Keratinocyte (primary cell): Measurements from ENCODE around the gene AKAP13. TPM values are rescaled to one million over a fixed set of nuclear protein-coding genes. Genes with fewer than 3 reads are reported as not detected.
A peak's percentile ranks its signal among the peaks of the same experiment; 100 is the strongest.

Experiments used
- DNase-seq: peaks from one replicate; pipeline ENCODE4 v3.0.0-alpha.2; 2011; ENCODE audit warnings: low read depth, missing footprints, low spot score
- FAIRE-seq: peaks from 2 replicates; lab custom pipeline; 2011; peaks lifted over from hg19 to GRCh38; lab: Jason Lieb, UNC
- H2AFZ ChIP-seq: 2 replicates; pipeline ENCODE4 v1.6.0; 2012; ENCODE audit warnings: low read length, control low read depth, inconsistent platforms; ENCODE audit not compliant: control insufficient read depth
- H3K27ac ChIP-seq: 2 replicates; pipeline ENCODE4 v1.5.1; 2011; ENCODE audit warnings: low read length; ENCODE audit not compliant: control insufficient read depth, insufficient read depth
- H3K27me3 ChIP-seq: 3 replicates; pipeline ENCODE4 v1.6.0; 2011; ENCODE audit warnings: low read length; ENCODE audit not compliant: control insufficient read depth, insufficient read depth; ENCODE audit errors: extremely low read depth
- H3K36me3 ChIP-seq, 2 experiments: 2 replicates in 1 of 2; 3 replicates in 1 of 2; pipeline ENCODE4 v1.5.1; 2011; ENCODE audit warnings: low read length in 2 of 2, mild to moderate bottlenecking in 1 of 2; ENCODE audit not compliant: control insufficient read depth in 2 of 2, insufficient read depth in 2 of 2; ENCODE audit errors: extremely low read depth in 1 of 2
- H3K4me1 ChIP-seq: 3 replicates; pipeline ENCODE4 v1.5.1; 2011; ENCODE audit warnings: low read length; ENCODE audit not compliant: control insufficient read depth, insufficient read depth; ENCODE audit errors: extremely low read depth
- H3K4me2 ChIP-seq: 3 replicates; pipeline ENCODE4 v1.6.0; 2011; ENCODE audit warnings: low read depth, low read length; ENCODE audit not compliant: control insufficient read depth, insufficient read depth; ENCODE audit errors: extremely low read depth
- H3K4me3 ChIP-seq, 3 experiments: fragments of 200-600 bp in 1 of 3; sonication (generic) in 1 of 3; 2 replicates in 2 of 3; 3 replicates in 1 of 3; pipeline ENCODE4 v1.5.1; 2011 to 2016; ENCODE audit warnings: low read length in 3 of 3, mild to moderate bottlenecking in 3 of 3, control low read depth in 2 of 3, inconsistent platforms in 1 of 3, low read depth in 1 of 3, mixed read lengths in 1 of 3, mixed run types in 1 of 3, moderate library complexity in 1 of 3; ENCODE audit not compliant: control insufficient read depth in 2 of 3, insufficient read depth in 2 of 3; ENCODE audit errors: extremely low read depth in 1 of 3
- H3K79me2 ChIP-seq: 2 replicates; pipeline ENCODE4 v1.6.0; 2012; ENCODE audit warnings: low read length; ENCODE audit not compliant: control insufficient read depth, insufficient read depth
- H3K9ac ChIP-seq: 3 replicates; pipeline ENCODE4 v1.6.0; 2011; ENCODE audit warnings: low read length; ENCODE audit not compliant: control insufficient read depth, insufficient read depth; ENCODE audit errors: extremely low read depth
- H3K9me1 ChIP-seq: 3 replicates; pipeline ENCODE4 v1.6.0; 2011; ENCODE audit warnings: low read length; ENCODE audit not compliant: control insufficient read depth, insufficient read depth; ENCODE audit errors: extremely low read depth
- H3K9me3 ChIP-seq: 2 replicates; pipeline ENCODE4 v1.5.1; 2012; ENCODE audit warnings: low read depth, low read length; ENCODE audit not compliant: control insufficient read depth
- H4K20me1 ChIP-seq: 3 replicates; pipeline ENCODE4 v1.6.0; 2011; ENCODE audit warnings: low read length; ENCODE audit not compliant: control insufficient read depth, insufficient read depth; ENCODE audit errors: extremely low read depth
- EZH2 ChIP-seq: IDR thresholded peaks from one replicate; pipeline ENCODE4 v1.6.1; 2012; ENCODE audit warnings: inconsistent platforms, mild to moderate bottlenecking, low read length, moderate library complexity
- dilution Hi-C: fragments of 300-500 bp; cut with MboI; formaldehyde crosslinking; loops from one replicate; pipeline ENCODE4 v1.7.0; 2020; ENCODE audit warnings: low sequenced_read_pairs; ENCODE audit not compliant: extremely low pct_ligation_motif_present
- polyA plus RNA-seq, 5 experiments: library from polyadenylated mRNA; depleted of rRNA in 3 of 5; stranded (reverse) in 3 of 5; stranded (forward) in 1 of 5; unstranded in 1 of 5; fragments of >200 nt; gene quantifications; 1 replicate in 1 of 5; 2 replicates in 3 of 5; 3 replicates in 1 of 5; pipeline versions ENCODE4 v1.2.1 to v1.2.3, GENCODE V29; 2011 to 2012; ENCODE audit warnings: missing spikeins in 2 of 5, low read depth in 1 of 5, low replicate concordance in 1 of 5
- TF ChIP-seq, protein P1 (sequence below), 3 experiments: IDR thresholded peaks in 1 of 3; conservative IDR thresholded peaks in 1 of 3; optimal IDR thresholded peaks in 1 of 3; 2 replicates in 2 of 3; 3 replicates in 1 of 3; pipeline versions ENCODE3 to v1.5.1; 2011; ENCODE audit warnings: low read length in 3 of 3, mild to moderate bottlenecking in 3 of 3, moderate library complexity in 2 of 3, control low read depth in 1 of 3, inconsistent platforms in 1 of 3; ENCODE audit not compliant: insufficient read depth in 2 of 3; ENCODE audit errors: extremely low read depth in 1 of 3

Gene AKAP13
- polyA plus RNA-seq, 1 donor (not counting 4 experiments of a cell fraction or from before 2014, with no cell fraction given) = 16.7 TPM

DNA sequence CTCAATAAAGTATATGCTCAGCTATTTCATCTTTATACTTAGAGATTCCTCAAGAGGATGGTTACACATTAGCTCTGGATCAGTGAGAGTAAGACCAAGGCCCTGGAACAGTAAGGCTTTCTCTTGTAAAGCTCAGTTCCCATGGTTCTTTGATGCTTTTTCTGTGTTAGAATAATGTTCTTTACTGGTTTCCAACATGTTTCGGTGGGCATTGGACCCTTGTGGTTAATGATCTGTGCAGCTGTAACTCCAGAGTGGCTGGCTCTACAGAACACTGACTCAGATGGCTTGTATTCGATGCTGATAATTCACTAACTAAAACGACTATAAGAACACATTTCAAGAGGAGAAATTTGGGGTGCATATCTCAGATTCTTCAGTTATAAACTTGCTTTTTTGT lies 114.7 kb downstream of the AKAP13 start:
- Histone ChIP-seq H3K27me3 (no peaks in the 10 kb centered on the region), H3K36me3 (no peaks in the 10 kb centered on the region), H3K27ac (peak overlapping the region; percentile 75), H3K4me2 (peak overlapping the region; percentile 76), H2AFZ (no peak overlapping the region), H3K4me1 (peaks cover 15% of the 10 kb centered on the region), H3K4me3 (no peak overlapping the region), H4K20me1 (no peaks in the 10 kb centered on the region), H3K9me1 (no peaks in the 10 kb centered on the region), H3K9me3 (no peaks in the 10 kb centered on the region), H3K9ac (no peak overlapping the region), H3K79me2 (peaks cover 63% of the 10 kb centered on the region)
- DNase-seq (no peak), FAIRE-seq (peak; percentile 34)
- TF ChIP-seq, protein P1, sequence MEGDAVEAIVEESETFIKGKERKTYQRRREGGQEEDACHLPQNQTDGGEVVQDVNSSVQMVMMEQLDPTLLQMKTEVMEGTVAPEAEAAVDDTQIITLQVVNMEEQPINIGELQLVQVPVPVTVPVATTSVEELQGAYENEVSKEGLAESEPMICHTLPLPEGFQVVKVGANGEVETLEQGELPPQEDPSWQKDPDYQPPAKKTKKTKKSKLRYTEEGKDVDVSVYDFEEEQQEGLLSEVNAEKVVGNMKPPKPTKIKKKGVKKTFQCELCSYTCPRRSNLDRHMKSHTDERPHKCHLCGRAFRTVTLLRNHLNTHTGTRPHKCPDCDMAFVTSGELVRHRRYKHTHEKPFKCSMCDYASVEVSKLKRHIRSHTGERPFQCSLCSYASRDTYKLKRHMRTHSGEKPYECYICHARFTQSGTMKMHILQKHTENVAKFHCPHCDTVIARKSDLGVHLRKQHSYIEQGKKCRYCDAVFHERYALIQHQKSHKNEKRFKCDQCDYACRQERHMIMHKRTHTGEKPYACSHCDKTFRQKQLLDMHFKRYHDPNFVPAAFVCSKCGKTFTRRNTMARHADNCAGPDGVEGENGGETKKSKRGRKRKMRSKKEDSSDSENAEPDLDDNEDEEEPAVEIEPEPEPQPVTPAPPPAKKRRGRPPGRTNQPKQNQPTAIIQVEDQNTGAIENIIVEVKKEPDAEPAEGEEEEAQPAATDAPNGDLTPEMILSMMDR (optimal IDR thresholded peaks at IDR 0.05 in 1 of 3, IDR thresholded peaks at IDR 0.05 in 1 of 3, conservative IDR thresholded peaks at IDR 0.05 in 1 of 3; ENCODE audit: extremely low read depth in 1 of 3, insufficient read depth in 2 of 3, low read length in 3 of 3) = no peak
- no peak for TF ChIP-seq EZH2
- dilution Hi-C loops = no loop called here

DNA sequence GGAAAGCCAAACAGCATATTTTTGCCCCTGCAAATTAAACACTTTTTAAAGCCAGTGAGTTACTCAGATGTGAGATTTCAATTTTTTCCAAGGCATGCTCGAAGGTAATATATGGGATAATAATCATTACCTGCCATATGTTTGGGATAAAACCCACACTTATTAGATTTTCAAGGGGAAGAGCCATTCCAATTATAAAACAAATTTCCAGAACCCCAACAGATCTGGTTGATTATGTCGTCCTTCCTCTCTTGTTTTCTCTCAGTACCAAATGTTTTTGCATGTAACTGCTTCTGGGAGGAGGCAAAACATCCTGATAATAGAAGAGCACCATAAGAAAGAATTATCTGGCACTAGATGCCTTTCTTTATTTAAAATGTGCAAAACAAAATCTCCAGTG lies 115.1 kb downstream of the AKAP13 start:
- DNase-seq (no peak), FAIRE-seq (no peak)
- peaks cover 15% of the 10 kb centered on the region for H3K4me1 ChIP-seq
- no peak for TF ChIP-seq EZH2
- TF ChIP-seq, protein P1 (optimal IDR thresholded peaks at IDR 0.05 in 1 of 3, IDR thresholded peaks at IDR 0.05 in 1 of 3, conservative IDR thresholded peaks at IDR 0.05 in 1 of 3; ENCODE audit: extremely low read depth in 1 of 3, insufficient read depth in 2 of 3, low read length in 3 of 3) = no peak
- no peak overlapping the region for H3K4me3 ChIP-seq
- H3K4me2 ChIP-seq = no peak overlapping the region
- no peaks in the 10 kb centered on the region for H3K36me3 ChIP-seq
- H3K27ac ChIP-seq = no peak overlapping the region
- H3K9me3 ChIP-seq = no peaks in the 10 kb centered on the region
- H4K20me1 ChIP-seq = no peaks in the 10 kb centered on the region
- H3K9me1 ChIP-seq = no peaks in the 10 kb centered on the region
- H3K9ac ChIP-seq = no peak overlapping the region
- H3K27me3 ChIP-seq = no peaks in the 10 kb centered on the region
- no peak overlapping the region for H2AFZ ChIP-seq
- peaks cover 64% of the 10 kb centered on the region for H3K79me2 ChIP-seq
- dilution Hi-C loops = no loop called here
